ENCODE results near the gene OR51D1. TPM values are rescaled to one million over a fixed set of nuclear protein-coding genes. Genes with fewer than 3 reads are reported as not detected.

The OR51D1 gene
- total RNA-seq, 2 experiments from 2014 or later: not detected

DNA sequence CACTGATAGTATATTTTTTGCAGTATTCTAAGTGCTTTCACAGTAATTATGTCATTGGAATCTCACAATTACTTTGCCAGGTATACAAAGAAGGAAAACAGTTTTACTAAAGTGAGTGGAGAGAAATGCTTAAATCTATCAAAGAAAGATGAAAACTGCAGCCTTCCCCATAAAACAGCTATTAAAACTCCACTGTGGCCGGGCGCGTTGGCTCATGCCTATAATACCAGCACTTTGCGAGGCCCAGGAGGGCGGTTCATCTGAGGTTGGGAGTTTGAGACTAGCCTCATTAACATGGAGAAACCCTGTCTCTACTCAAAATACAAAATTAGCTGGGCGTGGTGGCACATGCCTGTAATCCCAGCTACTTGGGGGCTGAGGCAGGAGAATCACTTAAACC is 25.6 kb downstream of the OR51D1 start:
- POLR2A ChIA-PET: no interaction called here
- Mint-ChIP-seq H3K4me3 (no peak overlapping the region), H3K9me3 (no peaks in the 10 kb centered on the region), H3K27me3 (peaks cover 23% of the 10 kb centered on the region), H3K36me3 (no peaks in the 10 kb centered on the region), H3K27ac (no peak overlapping the region), H3K4me1 (no peaks in the 10 kb centered on the region)
- DNase-seq (no peak), ATAC-seq (ENCODE audit: low read depth) (no peak)

DNA sequence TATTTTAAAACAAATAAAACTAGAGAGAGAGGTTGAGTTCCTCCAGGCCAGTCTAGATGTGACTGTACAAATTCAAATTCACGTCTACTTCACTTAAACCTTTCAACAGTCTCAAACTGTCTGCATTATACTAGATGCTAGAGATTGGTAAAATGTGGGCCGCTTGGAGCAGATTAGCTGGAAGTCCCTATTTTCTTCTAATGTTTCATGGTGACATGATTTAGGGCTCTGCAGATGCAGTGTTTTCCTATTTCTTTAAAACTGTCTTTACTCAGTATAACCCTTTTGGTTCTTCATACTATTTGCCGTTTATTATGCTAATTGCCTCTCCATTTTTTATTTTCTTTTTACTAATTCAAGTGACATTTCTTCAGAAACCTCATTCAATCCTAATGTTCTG is 26.9 kb downstream of the OR51D1 start:
- Mint-ChIP-seq H3K9me3 (no peaks in the 10 kb centered on the region), H3K27ac (no peak overlapping the region), H3K4me3 (no peak overlapping the region), H3K4me1 (no peaks in the 10 kb centered on the region), H3K36me3 (no peaks in the 10 kb centered on the region), H3K27me3 (peaks cover 18% of the 10 kb centered on the region)
- POLR2A ChIA-PET: no interaction called here
- DNase-seq (no peak), ATAC-seq (ENCODE audit: low read depth) (no peak)

DNA sequence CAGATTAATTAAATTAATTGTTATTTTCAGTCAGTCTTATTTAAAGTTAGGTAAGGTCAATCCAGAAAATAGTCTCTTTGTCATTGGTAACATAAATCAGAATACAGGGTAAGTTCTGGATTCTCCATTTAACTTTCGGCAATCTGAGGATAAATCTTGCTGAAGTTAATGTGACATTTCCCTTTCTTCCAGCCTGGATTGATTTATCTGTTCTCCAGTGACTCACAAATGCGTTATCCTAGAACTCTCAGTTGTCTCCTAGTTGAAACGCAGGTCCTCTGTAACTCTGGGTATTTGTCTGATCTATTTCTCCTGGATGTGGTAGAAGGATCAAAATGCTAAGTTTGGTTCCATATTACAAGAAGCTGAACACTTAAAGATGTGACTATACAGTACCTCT is 27.5 kb downstream of the OR51D1 start:
- Mint-ChIP-seq H3K4me1 (no peaks in the 10 kb centered on the region), H3K36me3 (no peaks in the 10 kb centered on the region), H3K4me3 (no peak overlapping the region), H3K27me3 (peaks cover 18% of the 10 kb centered on the region), H3K9me3 (no peaks in the 10 kb centered on the region), H3K27ac (no peak overlapping the region)
- DNase-seq (no peak), ATAC-seq (ENCODE audit: low read depth) (no peak)
- POLR2A ChIA-PET: no interaction called here

DNA sequence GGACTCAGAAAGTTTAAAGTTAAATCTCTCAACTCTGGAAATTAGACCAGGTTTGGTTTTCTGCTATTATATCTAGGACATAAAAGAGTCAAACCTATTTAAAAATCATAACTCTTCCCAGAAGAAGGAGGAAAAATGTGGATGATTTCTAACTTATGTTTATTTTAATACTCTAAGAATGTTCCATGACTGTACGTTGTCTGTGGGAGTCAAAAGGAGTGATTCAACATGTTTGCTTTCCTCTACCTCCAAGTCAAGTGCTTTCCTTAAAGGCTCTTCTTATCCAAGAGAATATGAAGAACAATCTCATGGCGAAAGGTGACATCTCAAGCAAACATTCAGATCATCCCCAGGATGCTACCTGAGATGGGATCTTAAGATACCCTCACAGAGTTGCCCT is 28.1 kb downstream of the OR51D1 start:
- Mint-ChIP-seq H3K27ac (no peak overlapping the region), H3K4me1 (no peaks in the 10 kb centered on the region), H3K4me3 (no peak overlapping the region), H3K9me3 (no peaks in the 10 kb centered on the region), H3K27me3 (peaks cover 15% of the 10 kb centered on the region), H3K36me3 (no peaks in the 10 kb centered on the region)
- POLR2A ChIA-PET: no interaction called here
- DNase-seq: no peak
- ATAC-seq (ENCODE audit: low read depth): no peak

DNA sequence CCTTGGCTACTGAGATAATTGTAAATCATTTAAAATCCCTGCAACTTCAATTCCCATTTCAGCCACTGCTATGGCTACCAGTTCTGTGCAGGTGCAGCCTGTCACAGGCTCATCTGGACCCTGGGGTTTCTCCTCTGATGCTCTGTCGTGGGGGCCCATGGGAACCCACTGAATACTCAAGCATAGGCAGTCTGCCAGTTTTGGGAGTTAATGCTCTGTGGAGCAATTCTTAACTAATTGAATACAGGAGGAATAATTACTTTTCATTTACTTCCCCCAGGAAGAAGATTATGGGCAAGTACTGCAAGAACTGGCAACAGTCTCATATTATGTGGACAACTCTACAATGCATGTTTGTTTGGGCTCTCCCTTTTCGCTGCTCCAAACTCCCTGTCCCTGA is 34.5 kb downstream of the OR51D1 start:
- H3K27me3 Mint-ChIP-seq: peaks cover 13% of the 10 kb centered on the region
- DNase-seq (no peak), ATAC-seq (ENCODE audit: low read depth) (no peak)
- POLR2A ChIA-PET: no interaction called here
- H3K4me1 Mint-ChIP-seq: no peaks in the 10 kb centered on the region
- no peak overlapping the region for H3K4me3 Mint-ChIP-seq
- no peak overlapping the region for H3K27ac Mint-ChIP-seq
- H3K9me3 Mint-ChIP-seq: no peaks in the 10 kb centered on the region
- H3K36me3 Mint-ChIP-seq: no peaks in the 10 kb centered on the region

DNA sequence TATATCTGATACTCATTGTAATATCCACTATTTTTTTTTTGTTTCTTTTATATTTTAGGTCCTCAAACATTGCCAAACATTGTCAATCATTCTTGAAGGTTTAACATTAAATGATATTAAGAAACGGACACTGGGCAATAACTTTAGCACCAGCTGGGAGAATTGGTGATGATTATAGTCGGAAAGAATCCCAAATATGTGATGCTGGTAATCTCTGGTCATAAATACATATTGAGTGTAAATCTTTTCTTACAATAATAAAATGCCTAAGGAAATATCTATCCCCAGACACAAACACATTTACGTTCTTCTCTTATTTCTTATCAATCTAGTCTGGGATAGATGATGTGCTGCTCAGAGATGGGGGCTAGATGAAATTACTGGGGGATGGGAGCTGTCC is 35.2 kb downstream of the OR51D1 start:
- Mint-ChIP-seq H3K36me3 (no peaks in the 10 kb centered on the region), H3K4me3 (no peak overlapping the region), H3K27me3 (peaks cover 13% of the 10 kb centered on the region), H3K27ac (no peak overlapping the region), H3K9me3 (no peaks in the 10 kb centered on the region), H3K4me1 (no peaks in the 10 kb centered on the region)
- POLR2A ChIA-PET: no interaction called here
- ATAC-seq (ENCODE audit: low read depth): no peak
- DNase-seq: no peak

DNA sequence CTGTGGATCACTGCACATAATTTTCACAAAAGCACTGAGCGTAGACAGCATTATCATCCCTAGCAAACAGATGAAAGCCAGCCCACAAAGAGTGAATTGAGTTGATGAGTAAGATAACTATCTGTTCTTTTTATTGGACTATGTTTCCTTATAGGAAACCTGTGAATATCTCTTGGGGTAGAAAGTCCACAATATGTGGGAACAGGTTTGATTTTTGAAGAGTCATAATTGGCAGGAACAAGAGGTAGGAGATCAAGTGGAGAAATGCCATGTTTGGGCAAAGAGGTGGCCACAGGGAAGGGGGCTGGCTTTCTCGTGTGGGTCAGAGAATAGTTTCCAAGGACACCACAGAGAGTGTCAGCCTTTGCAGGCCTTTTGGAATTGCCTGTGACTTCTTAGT is 36.5 kb downstream of the OR51D1 start:
- Mint-ChIP-seq H3K9me3 (no peaks in the 10 kb centered on the region), H3K27ac (no peak overlapping the region), H3K4me3 (no peak overlapping the region), H3K27me3 (peaks cover 13% of the 10 kb centered on the region), H3K4me1 (no peaks in the 10 kb centered on the region), H3K36me3 (no peaks in the 10 kb centered on the region)
- POLR2A ChIA-PET: no interaction called here
- no peak for DNase-seq
- ATAC-seq (ENCODE audit: low read depth): no peak

DNA sequence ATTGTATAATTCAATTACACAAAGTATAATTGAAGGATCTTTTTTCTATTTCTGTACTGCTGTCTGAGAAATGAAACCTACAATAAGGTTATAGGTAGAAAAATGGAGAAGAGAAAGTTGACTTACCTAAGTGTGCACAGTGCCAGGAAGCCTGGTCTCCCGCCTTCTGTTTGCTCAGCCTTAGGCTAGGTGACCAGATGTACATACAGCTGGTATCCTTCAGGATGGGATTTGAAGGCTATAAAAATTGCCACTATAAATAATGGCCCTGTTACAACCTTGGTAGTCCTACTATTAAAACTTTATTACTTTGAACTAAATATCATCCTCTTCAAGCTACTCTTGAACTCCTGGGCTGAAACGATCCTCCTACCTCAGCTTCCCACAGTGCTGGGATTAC is 40.7 kb downstream of the OR51D1 start:
- H3K27me3 Mint-ChIP-seq: peaks cover 2% of the 10 kb centered on the region
- no peaks in the 10 kb centered on the region for H3K9me3 Mint-ChIP-seq
- H3K4me3 Mint-ChIP-seq: no peak overlapping the region
- H3K36me3 Mint-ChIP-seq: no peaks in the 10 kb centered on the region
- ATAC-seq (ENCODE audit: low read depth) (no peak), DNase-seq (no peak)
- no peaks in the 10 kb centered on the region for H3K4me1 Mint-ChIP-seq
- POLR2A ChIA-PET: no interaction called here
- no peak overlapping the region for H3K27ac Mint-ChIP-seq

DNA sequence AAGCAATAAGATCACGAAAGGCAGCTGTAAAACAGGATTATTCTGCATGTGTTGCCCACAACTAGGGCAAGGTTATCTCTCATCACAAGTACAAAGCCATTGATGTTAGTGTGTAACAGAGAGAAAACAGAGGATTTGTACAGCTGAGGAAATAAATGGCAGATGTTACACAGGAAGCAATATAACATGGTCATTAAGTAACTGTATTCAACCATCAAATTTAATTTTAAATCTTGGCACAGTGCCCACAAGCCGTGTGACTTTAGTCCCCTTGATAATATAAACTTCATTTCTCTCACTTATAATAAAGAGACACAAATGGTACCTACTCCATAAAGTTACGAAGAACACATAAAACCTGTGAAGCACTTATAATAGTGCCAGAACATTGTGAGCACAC is 43.1 kb downstream of the OR51D1 start:
- POLR2A ChIA-PET: no interaction called here
- H3K27ac Mint-ChIP-seq: no peak overlapping the region
- ATAC-seq (ENCODE audit: low read depth): no peak
- DNase-seq: no peak
- no peaks in the 10 kb centered on the region for H3K27me3 Mint-ChIP-seq
- no peaks in the 10 kb centered on the region for H3K36me3 Mint-ChIP-seq
- H3K4me1 Mint-ChIP-seq: no peaks in the 10 kb centered on the region
- H3K4me3 Mint-ChIP-seq: no peak overlapping the region
- no peaks in the 10 kb centered on the region for H3K9me3 Mint-ChIP-seq

DNA sequence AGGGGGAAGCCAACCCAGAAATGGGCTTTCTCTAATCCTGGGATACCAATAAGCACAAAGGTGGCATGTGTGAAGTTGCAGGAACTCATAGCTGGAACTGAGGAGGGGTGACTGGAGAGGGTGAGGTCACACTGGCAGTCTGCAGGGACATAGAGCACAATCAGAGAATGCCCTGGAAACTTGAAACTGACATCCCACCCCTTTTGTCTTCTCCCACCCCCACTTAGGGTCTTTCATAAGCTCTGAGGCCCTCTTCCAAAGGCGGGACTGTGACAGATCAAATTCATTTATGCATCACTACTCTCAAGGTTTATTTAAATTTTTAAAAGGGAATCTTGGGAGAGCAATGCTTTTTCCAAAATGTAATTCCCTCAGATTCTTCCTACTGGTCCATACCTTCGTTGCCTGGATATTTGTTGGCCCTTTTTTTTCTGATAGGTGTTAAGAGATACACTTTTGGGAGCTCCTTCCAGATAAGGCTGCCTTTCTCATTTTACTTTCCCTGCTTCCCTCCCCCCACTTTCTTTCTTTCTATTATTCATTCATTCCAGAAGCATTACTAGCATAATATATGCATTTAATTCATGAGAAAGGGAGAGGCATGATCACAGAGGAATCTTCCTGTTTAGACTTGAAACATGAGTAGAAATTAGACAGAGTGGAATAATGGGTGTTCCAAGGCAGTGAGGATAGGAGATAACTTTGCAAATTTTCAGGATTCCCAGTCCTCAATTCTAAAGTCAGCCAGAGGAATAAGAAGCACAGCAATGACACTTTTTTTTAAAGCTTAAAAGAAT is 45.5 kb downstream of the OR51D1 start:
- ATAC-seq (ENCODE audit: low read depth) (no peak), DNase-seq (no peak)
- Mint-ChIP-seq H3K27me3 (no peaks in the 10 kb centered on the region), H3K4me3 (no peak overlapping the region), H3K4me1 (no peaks in the 10 kb centered on the region), H3K36me3 (no peaks in the 10 kb centered on the region), H3K27ac (no peak overlapping the region), H3K9me3 (no peaks in the 10 kb centered on the region)
- POLR2A ChIA-PET: no interaction called here

DNA sequence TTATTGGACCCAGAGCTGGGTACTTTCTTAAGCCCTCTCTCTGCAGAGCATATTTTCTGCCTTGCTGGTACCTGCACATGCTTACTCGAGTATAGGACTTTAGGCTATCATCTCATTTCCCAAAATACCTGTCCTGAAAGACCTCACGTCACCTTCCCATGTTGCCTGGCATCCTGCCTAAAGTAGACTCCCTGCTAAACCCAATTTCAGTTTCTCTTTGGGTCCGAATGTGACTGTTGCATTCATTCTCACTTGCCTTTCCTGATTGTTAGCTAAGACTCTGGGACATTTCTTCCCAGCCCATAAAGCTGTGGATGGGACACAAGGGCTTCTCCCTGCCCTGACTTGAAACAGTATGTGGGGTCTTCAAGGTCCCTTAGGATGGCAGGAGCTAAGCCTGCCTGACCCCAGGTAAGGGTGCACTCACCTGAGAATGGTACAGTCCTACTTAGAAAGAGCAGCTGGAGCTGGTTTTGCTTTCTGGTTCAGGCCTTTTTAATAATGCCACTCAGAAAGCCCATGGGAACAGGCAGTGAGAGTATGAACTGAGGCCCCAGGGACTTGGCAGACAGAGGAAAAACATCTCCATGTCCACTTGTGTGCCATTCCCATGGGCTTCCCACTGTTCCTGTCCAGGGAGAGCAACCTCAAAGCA is 47.5 kb downstream of the OR51D1 start:
- ATAC-seq (ENCODE audit: low read depth): no peak
- H3K36me3 Mint-ChIP-seq: no peaks in the 10 kb centered on the region

More for the DNA sequence above, 47.5 kb downstream of the OR51D1 start:
- no peaks in the 10 kb centered on the region for H3K9me3 Mint-ChIP-seq
- no peak overlapping the region for H3K4me3 Mint-ChIP-seq
- H3K27me3 Mint-ChIP-seq: no peaks in the 10 kb centered on the region
- no peak for DNase-seq
- H3K4me1 Mint-ChIP-seq: no peaks in the 10 kb centered on the region
- H3K27ac Mint-ChIP-seq: no peak overlapping the region
- POLR2A ChIA-PET: no interaction called here

Other genes with a start within 250 kb of the OR51D1 start
- gene TRIM21, start 243.8 kb upstream of the OR51D1 start, total RNA-seq: 10 to 100 TPM; 51.6 to 56.4 TPM
- gene OR52K2, start 188.2 kb upstream of the OR51D1 start, total RNA-seq: not detected
- gene OR52K1, start 154.8 kb upstream of the OR51D1 start, total RNA-seq: not detected
- not detected for gene OR52M1, start 92.3 kb upstream of the OR51D1 start, total RNA-seq
- gene OR52I2, start 55.7 kb upstream of the OR51D1 start, total RNA-seq: not detected
- gene OR52I1, start 43.4 kb upstream of the OR51D1 start, total RNA-seq: not detected
- gene TRIM68, start 29.2 kb upstream of the OR51D1 start, total RNA-seq: 10 to 100 TPM; 17.7 to 21.4 TPM
- not detected for gene OR51E1, start 6.5 kb downstream of the OR51D1 start, total RNA-seq
- gene OR51E2, start 60.4 kb downstream of the OR51D1 start, total RNA-seq: not detected
- not detected for gene MMP26, start 67.3 kb downstream of the OR51D1 start, total RNA-seq
- gene OR51F1, start 132.5 kb downstream of the OR51D1 start, total RNA-seq: not detected
- not detected for gene OR52R1, start 166.9 kb downstream of the OR51D1 start, total RNA-seq
- gene OR51F2, start 183.8 kb downstream of the OR51D1 start, total RNA-seq: not detected
- gene OR51S1, start 211.7 kb downstream of the OR51D1 start, total RNA-seq: not detected
- not detected for gene OR51T1, start 244.4 kb downstream of the OR51D1 start, total RNA-seq